GM18867 (cell line): Measurements from ENCODE around the gene RAP1GDS1.
"Not testable (repeated sequence)": the region's sequence is repeated elsewhere in the genome, so short reads cannot be mapped to it uniquely, and the experiment has no call there.

Experiments used
- ATAC-seq: cut with Tn5 transposase; IDR thresholded peaks from one replicate; pipeline ENCODE4 v1.9.1; 2021; ENCODE audit warnings: mild to moderate bottlenecking, moderate library complexity; ENCODE audit not compliant: unreplicated experiment

RAP1GDS1 gene

DNA sequence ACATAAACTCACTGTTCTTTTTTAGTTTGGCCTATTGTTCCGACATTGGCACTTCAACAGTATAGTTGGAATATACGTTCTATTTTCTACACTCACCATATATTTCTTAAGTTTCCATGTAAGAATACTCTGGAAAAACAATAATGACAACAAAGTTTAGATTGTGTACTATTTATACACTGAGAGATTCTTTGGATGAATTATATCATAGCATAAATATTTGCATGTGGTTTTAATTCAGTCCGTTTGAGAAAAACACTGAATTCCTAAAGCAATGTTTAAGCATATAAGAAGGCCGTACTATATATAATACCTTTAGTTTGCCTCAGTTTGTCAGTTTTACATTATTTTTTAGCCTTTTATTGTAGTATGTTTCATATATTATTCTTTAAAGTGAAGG, 82.4 kb downstream of the RAP1GDS1 start:
- ATAC-seq: no peak

DNA sequence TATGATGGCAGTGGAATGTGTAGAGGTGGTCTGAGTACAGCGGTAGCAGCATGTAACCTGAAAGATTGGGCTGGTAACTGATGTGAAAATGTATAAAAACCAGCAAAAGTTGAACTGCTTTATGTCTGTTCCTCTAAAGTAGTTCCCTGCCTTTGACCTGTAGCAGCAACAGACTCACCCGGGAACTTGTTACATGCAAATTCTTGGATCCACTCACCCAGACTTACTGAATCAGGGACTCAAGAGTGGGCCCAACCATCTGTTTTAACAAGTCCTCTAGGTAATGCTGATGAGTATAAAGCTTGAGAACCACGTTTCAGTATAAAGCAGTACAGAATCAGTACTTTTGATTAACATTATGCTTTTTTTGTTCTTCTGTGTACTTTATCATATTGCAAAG, 84.7 kb downstream of the RAP1GDS1 start:
- no peak for ATAC-seq

DNA sequence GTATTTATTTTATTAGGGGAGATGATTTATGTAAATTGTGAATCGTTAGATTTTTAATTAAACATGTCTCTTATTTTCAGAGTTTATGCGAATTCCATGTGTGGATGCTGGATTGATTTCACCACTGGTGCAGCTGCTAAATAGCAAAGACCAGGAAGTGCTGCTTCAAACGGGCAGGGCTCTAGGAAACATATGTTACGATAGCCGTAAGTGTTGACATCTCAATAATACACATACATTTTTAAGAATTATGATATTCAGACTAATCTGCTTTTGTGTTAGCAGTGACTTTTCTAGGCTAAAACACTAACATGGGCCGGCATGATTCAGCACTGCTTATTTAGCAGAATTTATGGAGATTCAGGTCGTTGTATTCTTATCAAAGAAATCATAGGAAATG, 91.2 kb downstream of the RAP1GDS1 start:
- no peak for ATAC-seq

DNA sequence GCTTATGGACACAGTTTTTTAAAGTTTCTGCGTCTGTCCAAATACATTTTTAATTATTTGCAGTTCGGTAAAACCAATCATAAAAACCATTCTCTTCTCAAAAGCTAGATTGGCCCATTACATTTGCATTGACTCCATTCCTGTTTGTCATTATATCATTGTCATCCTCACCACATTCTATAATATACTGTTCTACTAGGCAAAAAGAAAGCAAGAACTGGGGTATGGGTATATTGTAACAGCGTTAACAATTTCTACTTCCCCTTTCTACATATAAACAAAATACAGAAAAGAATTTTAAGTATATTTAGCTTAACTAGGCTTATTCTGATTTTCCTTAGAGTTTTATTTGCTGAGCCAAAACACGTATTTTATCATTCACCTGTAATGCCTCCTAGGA, 91.8 kb downstream of the RAP1GDS1 start:
- peak; percentile 44 for ATAC-seq

DNA sequence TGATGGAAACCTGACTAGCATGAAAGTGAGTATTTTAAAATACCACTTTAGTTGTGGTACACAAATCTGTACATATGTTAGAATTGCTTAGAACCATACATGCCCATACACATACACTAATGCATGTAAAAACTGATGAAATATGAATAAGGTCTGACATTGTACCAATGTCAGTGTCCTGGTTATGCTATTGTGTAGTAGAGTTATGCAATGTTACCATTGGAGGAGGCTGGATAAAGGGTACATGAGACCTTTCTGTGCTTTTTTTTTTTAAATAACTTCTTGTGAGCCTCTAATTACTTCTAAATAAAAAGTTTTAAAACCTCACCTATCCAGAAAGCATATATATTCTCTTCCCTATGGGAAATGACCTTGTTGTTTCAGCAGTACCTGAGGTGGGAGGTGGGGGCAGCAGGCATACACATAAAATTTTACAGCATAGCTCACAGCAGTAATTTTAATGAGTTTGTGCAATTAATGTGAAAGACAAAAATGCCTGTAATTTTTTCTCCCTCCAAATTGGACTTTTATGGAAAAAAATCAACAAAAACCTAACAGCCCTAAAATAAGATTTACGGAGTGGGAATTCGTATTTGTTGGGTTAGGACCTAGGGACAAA, 97.6 kb downstream of the RAP1GDS1 start:
- ATAC-seq: no peak

DNA sequence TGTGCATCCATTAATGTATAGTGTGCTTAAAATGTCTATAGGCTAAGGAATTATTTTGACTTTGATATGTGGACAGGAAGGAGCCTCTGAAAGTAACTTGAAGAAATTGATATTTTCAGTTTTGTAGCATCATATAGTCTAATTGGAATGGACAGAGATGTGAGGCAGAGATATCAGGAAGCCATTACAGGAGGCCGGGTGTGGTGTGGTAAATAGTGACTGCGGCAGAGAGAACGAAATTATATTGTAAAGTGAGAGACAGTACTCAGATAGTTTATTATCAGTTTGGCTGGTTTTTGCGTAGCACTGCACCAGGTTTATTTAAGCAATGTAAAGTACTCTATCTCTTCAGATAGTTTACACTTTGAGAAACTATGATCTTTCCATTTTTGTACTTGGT, 98.5 kb downstream of the RAP1GDS1 start:
- ATAC-seq: no peak

DNA sequence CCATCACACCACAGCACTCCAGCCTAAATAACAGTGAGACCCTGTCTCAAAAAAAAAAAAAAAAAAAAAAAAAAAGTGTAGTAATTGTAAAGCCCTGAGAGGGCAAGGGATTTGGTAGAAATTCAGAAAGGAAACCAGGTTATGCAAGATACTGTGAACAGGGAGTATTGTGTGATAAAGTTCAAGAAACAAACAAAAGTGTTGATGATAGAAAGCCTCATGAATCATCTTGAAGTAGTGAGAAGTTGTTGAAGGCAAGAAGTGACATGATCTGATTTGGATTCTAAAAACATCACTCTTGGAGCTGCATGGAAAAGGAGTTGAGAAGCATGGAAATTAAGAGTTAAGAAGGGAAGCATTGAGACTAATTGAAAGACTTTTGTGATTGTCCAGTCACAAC, 102.2 kb downstream of the RAP1GDS1 start:
- ATAC-seq: no peak

DNA sequence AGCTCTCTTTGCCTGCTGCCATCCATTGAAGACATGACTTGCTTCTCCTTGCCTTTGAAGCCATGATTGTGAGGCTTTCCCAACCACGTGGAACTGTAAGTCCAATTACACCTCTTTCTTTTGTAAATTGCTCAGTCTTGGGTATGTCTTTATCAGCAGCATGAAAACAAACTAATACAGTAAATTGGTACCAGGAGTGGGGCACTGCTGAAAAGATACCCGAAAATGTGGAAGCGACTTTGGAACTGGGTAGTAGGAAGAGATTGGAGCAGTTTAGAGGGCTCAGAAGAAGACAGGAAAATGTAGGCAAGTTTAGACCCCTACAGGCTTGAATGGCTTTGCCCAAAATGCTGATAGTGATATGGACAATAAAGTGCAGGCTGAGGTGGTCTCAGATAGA, 105.1 kb downstream of the RAP1GDS1 start:
- not testable (repeated sequence) for ATAC-seq

DNA sequence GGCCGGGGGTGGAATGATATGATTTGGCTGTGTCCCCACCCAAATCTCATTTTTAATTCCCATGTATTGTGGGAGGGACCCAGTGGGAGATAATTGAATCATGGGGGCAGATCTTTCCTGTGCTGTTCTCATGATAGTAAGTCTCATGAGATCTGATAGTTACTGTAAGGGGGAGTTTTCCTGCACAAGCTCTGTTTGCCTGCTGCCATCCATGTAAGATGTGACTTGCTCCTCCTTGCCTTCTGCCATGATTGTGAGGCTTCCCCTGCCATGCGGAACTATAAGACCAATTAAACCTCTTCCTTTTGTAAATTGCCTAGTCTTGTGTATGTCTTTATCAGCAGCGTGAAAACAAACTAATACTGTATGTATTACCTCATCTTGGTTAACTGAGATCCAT, 106.8 kb downstream of the RAP1GDS1 start:
- ATAC-seq: not testable (repeated sequence)

DNA sequence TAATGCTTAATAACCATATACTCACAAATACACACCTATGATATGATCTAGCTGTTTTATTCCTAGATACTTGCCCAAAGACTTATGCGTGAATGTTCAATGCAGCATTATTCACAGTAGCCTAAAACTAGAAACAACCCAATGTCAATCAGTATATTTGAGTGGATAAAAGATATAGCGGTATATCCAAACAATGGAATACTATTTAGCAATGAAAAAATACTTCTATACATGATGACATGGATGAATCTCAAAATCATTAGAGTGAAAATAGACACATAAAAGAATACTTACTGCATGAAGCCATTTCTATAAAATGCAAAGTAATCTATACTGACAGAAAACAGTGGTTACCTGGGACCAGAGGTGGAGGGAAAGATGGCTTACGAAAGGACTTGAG, 108.1 kb downstream of the RAP1GDS1 start:
- ATAC-seq: no peak

DNA sequence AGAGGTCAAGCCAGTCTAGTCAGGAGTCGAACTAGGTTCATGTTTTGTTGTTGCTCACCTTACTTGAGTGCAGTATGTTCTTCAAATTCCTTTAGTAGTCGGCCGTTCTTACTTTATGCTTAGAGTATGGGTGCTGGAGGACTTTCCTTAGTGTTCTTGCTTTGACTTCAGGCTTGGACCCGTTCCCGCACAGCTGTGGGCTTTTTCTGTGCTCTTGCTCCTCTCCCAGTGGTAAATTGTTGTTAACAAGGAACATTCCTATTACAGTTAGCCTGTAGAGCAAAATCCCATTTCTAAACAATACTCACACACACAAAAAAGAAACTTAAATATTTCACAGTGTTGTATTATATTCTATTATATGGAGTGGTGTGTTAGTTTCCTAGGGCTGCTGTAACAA, 113.5 kb downstream of the RAP1GDS1 start:
- ATAC-seq: no peak

DNA sequence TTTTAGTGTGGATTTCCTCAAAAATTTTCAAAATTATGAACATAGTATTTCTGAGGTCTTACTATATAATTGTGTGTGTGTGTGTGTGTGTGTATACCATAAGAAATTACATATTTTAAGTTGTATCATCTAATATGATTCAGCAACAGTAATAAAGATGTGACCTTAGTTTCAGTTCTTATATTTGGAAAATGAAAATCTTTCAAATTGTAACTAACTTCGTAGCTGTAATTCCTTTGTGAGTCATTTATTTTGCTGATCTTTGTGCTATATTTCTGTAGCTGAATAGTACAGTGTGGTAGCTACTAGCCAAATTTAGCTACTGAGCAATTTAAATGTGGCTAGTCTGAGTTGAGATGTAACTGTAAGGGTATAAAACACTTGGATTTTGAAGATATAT, 116.4 kb downstream of the RAP1GDS1 start:
- no peak for ATAC-seq

DNA sequence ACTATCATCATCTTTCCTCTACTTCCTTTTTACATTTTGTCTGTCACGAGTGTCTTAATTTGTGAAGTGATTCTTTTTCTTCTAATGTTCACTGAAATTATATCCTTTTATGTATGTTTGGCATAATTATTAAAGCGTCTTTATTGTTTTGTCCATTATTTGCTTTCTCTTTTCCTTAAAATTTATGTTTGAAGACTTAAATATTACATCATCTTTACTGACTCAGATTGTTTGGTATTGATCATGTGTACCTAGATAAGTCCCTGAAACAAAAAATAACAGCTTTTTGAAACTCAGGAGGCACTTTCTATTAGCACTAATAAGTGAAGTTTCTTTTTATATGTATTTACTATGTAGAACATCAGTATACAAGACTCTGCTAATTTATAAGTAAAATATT, 120.1 kb downstream of the RAP1GDS1 start:
- no peak for ATAC-seq

DNA sequence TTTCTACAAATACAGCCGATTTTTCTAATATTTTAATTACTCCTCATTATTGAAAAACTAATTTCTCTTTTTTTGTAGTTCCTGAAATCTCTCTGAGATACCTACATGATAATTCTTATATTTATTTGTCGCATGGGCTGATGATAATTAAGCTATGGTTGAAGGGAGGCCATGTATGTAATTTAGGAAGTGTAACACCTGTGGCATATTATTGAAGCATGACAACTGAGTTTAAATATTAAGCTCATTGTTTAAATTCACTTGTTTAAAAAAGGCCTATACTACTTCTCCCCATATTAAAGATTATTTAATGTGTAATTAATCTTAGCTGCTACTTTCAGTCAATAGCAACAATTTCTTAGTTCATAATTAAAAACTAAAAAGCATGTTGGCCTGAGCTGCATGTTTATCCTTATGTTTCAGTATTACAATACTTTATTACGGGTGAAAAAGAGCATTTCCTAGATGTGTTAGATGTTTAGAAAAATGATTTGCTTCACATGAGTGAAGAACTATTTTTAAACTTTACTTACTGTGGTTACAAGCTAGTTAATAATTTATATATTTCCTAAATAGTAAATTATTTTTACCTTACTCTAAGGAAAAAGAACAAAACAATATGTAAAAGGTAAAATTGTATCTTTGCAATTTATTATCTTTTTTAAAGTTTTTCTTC, 122.4 kb downstream of the RAP1GDS1 start:
- no peak for ATAC-seq

DNA sequence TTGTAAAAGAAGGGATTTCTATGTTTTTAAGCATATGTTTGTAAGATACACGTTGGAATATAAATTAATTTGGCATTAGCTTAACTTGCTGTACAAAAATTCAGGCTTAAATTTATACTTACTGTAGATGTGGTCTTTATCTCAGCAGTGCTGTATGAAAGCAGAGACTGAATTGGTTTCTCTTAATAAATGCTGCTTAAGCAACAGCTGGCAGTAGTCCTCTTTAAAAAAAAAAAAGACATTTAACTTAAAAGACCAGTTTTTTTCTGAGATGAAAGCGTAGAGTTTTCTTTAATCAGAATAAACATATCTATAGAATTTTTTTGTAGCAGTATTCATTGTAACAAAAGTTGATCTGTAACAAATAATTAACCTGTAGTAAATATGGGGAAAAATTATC, 124.6 kb downstream of the RAP1GDS1 start:
- no peak for ATAC-seq

DNA sequence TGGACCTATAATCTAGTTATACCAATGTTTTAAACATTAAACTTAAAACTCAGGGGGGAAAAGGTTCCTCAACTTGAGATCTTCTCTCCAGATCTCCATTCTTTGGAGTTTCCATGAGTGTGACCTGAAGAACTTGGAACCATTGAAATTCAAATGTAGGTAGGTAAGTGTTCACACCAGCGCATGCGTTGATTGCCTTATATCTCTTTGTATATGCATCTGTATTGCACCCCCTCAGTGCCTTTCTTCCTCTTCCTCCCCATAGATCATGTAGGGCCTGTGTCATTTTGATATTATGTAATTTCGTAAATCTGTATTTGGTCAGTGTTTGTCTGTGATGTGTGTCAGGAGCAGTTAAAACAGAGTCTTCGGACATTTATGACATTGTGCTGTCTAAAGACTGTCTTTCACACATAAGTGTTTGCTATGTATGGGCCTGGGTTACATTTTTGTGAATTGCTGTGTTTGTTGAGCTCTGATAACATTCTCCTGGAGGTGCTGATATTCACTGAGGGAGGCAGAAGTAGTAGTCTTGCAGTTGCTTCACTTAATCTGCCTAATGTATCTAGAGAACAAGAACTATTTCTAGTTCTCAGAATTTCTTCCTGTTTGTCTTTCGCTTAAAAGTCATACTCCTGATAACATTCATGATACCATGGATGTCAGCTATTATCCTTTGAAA, 126.3 kb downstream of the RAP1GDS1 start:
- no peak for ATAC-seq

DNA sequence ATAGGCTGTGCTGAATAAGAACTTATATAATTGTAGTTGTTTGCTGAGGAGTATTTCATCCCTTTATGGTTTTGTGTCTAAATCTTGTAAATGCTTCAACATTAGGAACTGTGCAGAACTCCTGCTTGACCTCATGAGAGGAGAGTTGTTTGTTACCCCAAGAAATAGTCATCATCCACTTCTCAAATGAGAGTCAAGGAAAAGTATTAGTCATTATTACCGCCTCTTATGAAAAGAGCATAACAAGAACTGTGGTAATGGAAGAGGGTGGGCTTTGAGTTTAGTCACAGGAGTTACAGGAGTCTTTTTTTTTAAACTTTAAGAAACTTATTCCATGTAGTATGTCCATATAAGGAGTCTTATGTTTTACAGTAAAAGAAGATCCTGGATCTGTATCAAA, 132.9 kb downstream of the RAP1GDS1 start:
- no peak for ATAC-seq

DNA sequence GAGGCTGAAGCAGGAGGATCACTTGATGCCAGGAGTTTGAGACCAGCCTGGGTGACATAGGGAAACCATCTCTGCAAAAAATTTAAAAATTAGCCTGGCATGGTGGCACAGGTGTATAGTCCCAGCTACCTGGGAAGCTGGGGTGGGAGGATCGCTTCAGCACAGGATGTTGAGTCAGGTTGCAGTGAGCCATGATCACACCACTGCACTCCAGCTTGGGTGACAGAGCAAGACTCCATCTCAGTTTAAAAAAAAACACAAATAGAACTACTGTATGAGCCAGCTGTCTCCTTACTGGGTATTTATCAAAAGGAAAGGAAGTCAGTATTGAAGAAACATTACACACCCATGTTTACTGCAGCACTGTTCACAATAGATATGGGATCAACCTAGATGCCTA, 138.7 kb downstream of the RAP1GDS1 start:
- no peak for ATAC-seq

DNA sequence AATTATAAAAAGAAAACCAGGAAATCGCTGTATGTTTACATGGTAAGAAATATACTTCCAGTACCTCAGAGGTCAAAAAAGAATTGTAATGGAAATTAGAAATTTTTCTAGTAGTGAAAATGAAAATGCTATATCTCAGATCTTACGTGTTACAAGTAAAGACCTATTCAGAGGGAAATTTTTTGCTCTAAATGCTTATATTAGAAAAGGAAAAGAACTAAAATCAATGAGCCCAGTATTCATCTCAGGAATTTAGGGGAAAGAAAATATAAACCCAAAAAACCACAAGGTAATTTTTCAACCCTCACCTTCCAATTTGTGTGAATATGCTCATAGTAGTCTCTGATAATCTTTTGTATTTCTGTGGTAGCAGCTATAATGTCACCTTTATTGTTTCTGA, 145.6 kb downstream of the RAP1GDS1 start:
- ATAC-seq: peak; percentile 57

DNA sequence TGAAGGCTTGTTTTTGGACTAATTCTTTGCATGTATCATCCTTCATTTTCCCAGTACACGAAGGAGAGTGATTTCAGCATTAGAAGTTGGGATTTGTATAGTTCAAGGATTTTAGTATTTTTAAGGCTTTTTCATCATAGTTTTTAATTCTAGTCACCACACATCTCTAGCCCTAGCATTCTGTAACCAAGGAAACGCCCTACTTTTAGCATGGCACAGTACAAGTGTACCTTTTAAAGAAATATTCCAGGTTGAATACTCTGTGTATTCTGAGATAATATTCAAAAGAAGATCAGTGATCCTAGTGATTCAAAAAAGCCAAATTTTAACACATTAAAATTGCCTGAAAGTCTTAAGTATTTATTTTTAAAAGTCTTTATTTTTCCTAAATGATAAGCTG, 150.5 kb downstream of the RAP1GDS1 start:
- ATAC-seq: no peak

DNA sequence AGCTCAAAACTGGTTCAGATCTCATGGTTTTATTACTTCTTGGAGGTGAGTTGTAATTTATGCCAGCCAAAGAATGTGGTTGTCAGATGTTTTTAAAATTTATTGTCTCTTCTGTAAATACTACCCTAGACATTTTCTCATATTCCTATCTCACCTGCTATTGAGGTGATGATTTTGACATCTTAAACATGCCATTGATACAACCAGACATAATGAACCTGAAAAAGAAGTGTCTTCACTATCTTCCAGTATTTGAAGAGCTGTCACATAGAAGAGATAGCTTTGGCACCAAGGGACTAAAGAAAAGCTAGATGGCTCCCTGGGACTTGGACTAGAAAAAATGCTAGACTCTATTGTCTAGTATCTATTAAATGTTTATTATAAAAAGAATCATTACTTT, 155.7 kb downstream of the RAP1GDS1 start:
- no peak for ATAC-seq

DNA sequence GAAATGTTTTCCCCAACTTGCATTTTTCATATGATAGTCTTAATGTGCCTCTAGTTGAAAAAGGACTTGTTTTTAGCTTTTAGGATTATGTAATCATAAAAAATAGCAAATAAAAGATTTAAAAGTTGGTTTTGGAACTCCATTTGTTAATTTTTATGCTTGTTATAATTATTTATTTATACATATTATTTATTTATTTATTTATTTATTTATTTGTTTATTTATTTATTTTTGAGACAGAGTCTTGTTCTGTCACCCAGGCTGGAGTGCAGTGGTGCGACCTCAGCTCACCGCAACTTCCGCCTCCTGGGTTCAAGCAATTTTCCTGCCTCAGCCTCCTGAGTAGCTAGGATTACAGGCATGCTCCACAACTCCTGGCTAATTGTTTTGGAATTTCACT, 159.0 kb downstream of the RAP1GDS1 start:
- not testable (repeated sequence) for ATAC-seq
